DOHH2 (cell line): ENCODE data around the gene SLC4A1.

Source experiments
- EZH2phosphoT487 ChIP-seq: fragments of 200-600 bp; sonication (generic); IDR thresholded peaks from 2 replicates; pipeline ENCODE4 v1.6.1; 2017; ENCODE audit warnings: borderline replicate concordance, mild to moderate bottlenecking, antibody characterized with exemption, low read length, moderate library complexity, mixed read lengths
- TF ChIP-seq, protein P1 (sequence below): fragments of 200-600 bp; sonication (generic); IDR thresholded peaks from one replicate; pipeline ENCODE4 v1.5.1; 2014; ENCODE audit warnings: antibody characterized with exemption, mild to moderate bottlenecking, low read depth, low read length; ENCODE audit not compliant: poor library complexity, severe bottlenecking

DNA sequence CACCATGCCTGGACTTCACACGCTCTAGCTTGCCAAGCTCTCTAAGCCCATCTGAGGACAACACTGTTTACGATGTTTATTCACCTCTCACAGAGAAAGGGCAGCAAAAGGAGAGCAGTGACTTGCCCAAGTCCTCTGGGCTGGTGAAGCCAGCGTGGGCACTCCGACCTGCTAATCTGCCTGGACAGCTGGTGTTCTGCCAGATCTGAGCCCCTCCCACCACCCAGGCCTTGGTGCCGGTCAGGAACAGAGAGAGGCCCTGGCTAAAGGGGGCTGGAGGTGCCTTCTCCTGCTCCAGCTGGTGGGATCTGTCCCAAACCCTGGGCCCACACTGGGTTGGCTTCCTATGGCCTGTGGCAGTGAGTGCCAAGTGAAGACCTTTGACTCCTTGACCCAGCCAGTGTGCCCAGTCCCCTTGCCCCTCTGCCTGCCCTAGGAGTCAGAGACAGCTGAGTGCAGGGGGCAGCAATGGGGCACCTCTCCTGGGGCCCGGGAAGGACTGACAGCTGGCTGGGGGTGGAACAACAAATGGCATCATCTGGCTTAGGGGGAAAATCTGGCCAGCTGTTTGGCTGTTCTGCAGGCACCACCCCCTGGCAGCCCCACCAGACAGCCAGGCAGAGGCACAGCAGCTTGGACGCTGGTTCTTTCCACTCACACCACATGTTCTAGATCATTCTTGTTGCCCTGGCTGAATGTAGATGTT lies 1.8 kb upstream of the SLC4A1 start:
- TF ChIP-seq, protein P1, sequence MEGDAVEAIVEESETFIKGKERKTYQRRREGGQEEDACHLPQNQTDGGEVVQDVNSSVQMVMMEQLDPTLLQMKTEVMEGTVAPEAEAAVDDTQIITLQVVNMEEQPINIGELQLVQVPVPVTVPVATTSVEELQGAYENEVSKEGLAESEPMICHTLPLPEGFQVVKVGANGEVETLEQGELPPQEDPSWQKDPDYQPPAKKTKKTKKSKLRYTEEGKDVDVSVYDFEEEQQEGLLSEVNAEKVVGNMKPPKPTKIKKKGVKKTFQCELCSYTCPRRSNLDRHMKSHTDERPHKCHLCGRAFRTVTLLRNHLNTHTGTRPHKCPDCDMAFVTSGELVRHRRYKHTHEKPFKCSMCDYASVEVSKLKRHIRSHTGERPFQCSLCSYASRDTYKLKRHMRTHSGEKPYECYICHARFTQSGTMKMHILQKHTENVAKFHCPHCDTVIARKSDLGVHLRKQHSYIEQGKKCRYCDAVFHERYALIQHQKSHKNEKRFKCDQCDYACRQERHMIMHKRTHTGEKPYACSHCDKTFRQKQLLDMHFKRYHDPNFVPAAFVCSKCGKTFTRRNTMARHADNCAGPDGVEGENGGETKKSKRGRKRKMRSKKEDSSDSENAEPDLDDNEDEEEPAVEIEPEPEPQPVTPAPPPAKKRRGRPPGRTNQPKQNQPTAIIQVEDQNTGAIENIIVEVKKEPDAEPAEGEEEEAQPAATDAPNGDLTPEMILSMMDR: no peak
- TF ChIP-seq EZH2phosphoT487: no peak
